HepG2 (cell line): ENCODE measurements around the gene VCP. TPM values are rescaled to one million over a fixed set of nuclear protein-coding genes. Genes with fewer than 3 reads are reported as not detected.

ENCODE experiments used
- CBFB ChIP-seq: sonication (generic); formaldehyde crosslinking; IDR thresholded peaks from 2 replicates; pipeline ENCODE4 v1.4.0; 2020; ENCODE audit warnings: missing genetic modification reagents
- CHD2 ChIP-seq: IDR thresholded peaks from 2 replicates; pipeline ENCODE4 v1.6.1; 2011; ENCODE audit warnings: low read depth, low read length, improper control_type of control experiment
- ETV5 ChIP-seq: IDR thresholded peaks from 2 replicates; pipeline ENCODE4 v1.6.1; 2018; ENCODE audit warnings: missing biosample characterization, missing genetic modification reagents, inconsistent platforms, borderline replicate concordance
- GATAD2A ChIP-seq: IDR thresholded peaks from 2 replicates; pipeline ENCODE4 v1.6.1; 2016
- MATR3 ChIP-seq: sonication (generic); formaldehyde crosslinking; IDR thresholded peaks from 2 replicates; pipeline ENCODE4 v1.4.0; 2020; ENCODE audit warnings: missing genetic modification reagents
- PHF21A ChIP-seq: sonication (generic); formaldehyde crosslinking; IDR thresholded peaks from 2 replicates; pipeline ENCODE4 v1.5.0; 2020; ENCODE audit warnings: mild to moderate bottlenecking, missing genetic modification reagents
- PPARG ChIP-seq: conservative IDR thresholded peaks from 2 replicates; pipeline ENCODE4 v1.6.1; 2016; ENCODE audit warnings: missing biosample characterization, missing genetic modification reagents
- RFX5 ChIP-seq: IDR thresholded peaks from 2 replicates; pipeline ENCODE4 v1.6.1; 2011; ENCODE audit warnings: low read depth, low read length, improper control_type of control experiment
- SOX13 ChIP-seq, 3 experiments: fragments of 450-650 bp in 1 of 3; sonication (generic) in 1 of 3; formaldehyde crosslinking in 1 of 3; IDR thresholded peaks in 2 of 3; conservative IDR thresholded peaks in 1 of 3; 2 replicates each; pipeline versions ENCODE4 v1.5.0 to v1.6.1; 2016 to 2020; ENCODE audit warnings: antibody characterized with exemption in 1 of 3, mild to moderate bottlenecking in 1 of 3, missing compliant biosample characterization in 1 of 3, missing genetic modification reagents in 1 of 3, moderate library complexity in 1 of 3
- TARDBP ChIP-seq: sonication (generic); formaldehyde crosslinking; IDR thresholded peaks from 2 replicates; pipeline ENCODE4 v1.8.0; 2022; ENCODE audit warnings: mild to moderate bottlenecking, missing genetic modification reagents
- YY1 ChIP-seq: IDR thresholded peaks from 2 replicates; pipeline ENCODE4 v1.6.1; 2011; ENCODE audit warnings: low read length, low read depth, moderate library complexity, mild to moderate bottlenecking; ENCODE audit not compliant: insufficient read depth, insufficient replicate concordance
- ZBTB7A ChIP-seq: sonication (generic); formaldehyde crosslinking; IDR thresholded peaks from 2 replicates; pipeline ENCODE4 v1.8.0; 2022; ENCODE audit warnings: mild to moderate bottlenecking, missing genetic modification reagents
- ZBTB7B ChIP-seq: sonication (generic); formaldehyde crosslinking; IDR thresholded peaks from 2 replicates; pipeline ENCODE4 v1.4.0; 2020; ENCODE audit warnings: missing genetic modification reagents
- ZBTB8A ChIP-seq: sonication (generic); formaldehyde crosslinking; IDR thresholded peaks from 2 replicates; pipeline ENCODE4 v1.4.0; 2020; ENCODE audit warnings: mild to moderate bottlenecking, low read depth, missing genetic modification reagents, borderline replicate concordance
- ZMYM2 ChIP-seq: sonication (generic); formaldehyde crosslinking; IDR thresholded peaks from 2 replicates; pipeline ENCODE4 v1.8.0; 2022; ENCODE audit warnings: mild to moderate bottlenecking, missing genetic modification reagents
- ZNF24 ChIP-seq: fragments of 450-650 bp; IDR thresholded peaks from 2 replicates; pipeline ENCODE4 v1.6.1; 2017; ENCODE audit warnings: antibody characterized with exemption, mild to moderate bottlenecking
- ZNF44 ChIP-seq: sonication (generic); formaldehyde crosslinking; IDR thresholded peaks from 2 replicates; pipeline ENCODE4 v1.5.1; 2020; ENCODE audit warnings: mild to moderate bottlenecking, missing genetic modification reagents
- ZNF644 ChIP-seq: IDR thresholded peaks from 2 replicates; pipeline ENCODE4 v1.6.1; 2016; ENCODE audit warnings: low read depth
- ZNF777 ChIP-seq: sonication (generic); formaldehyde crosslinking; IDR thresholded peaks from 2 replicates; pipeline ENCODE4 v1.4.0; 2020; ENCODE audit warnings: missing genetic modification reagents
- ZNF788 ChIP-seq: sonication (generic); formaldehyde crosslinking; IDR thresholded peaks from 2 replicates; pipeline ENCODE4 v1.5.0; 2020; ENCODE audit warnings: mild to moderate bottlenecking, missing genetic modification reagents, borderline replicate concordance
- ZNF839 ChIP-seq: sonication (generic); formaldehyde crosslinking; IDR thresholded peaks from 2 replicates; pipeline ENCODE4 v1.4.0; 2020; ENCODE audit warnings: missing genetic modification reagents, mild to moderate bottlenecking, borderline replicate concordance
- ZSCAN29 ChIP-seq: sonication (generic); formaldehyde crosslinking; conservative IDR thresholded peaks from 2 replicates; pipeline ENCODE4 v1.4.0; 2020; ENCODE audit warnings: mild to moderate bottlenecking, missing genetic modification reagents
- polyA plus RNA-seq, 8 experiments: library from polyadenylated mRNA; depleted of rRNA in 3 of 8; stranded (reverse) in 7 of 8; unstranded in 1 of 8; fragments of >200 nt; fragmentation: Illumina TruSeq in 4 of 8; extraction: Trizol in 4 of 8; gene quantifications; 2 replicates each; pipeline versions ENCODE4 v1.2.1 to v1.2.3, GENCODE V29; 2011 to 2016; ENCODE audit warnings: low read depth in 4 of 8, missing spikeins in 1 of 8, mixed read lengths in 1 of 8; ENCODE audit not compliant: insufficient read depth in 1 of 8
- total RNA-seq, 5 experiments: library from RNA; depleted of rRNA; stranded (reverse); fragments of >200 nt; fragmentation: Illumina TruSeq; extraction: Trizol; gene quantifications; 2 replicates each; pipeline ENCODE4 v1.2.3, GENCODE V29; 2016; ENCODE audit warnings: low read depth in 1 of 5
- TF ChIP-seq, protein P1 (sequence below): sonication (generic); formaldehyde crosslinking; IDR thresholded peaks from 2 replicates; pipeline ENCODE4 v1.5.0; 2020; ENCODE audit warnings: mild to moderate bottlenecking, missing genetic modification reagents
- TF ChIP-seq, protein P2 (sequence below): sonication (generic); formaldehyde crosslinking; IDR thresholded peaks from 2 replicates; pipeline ENCODE4 v1.5.1; 2020; ENCODE audit warnings: missing genetic modification reagents, mild to moderate bottlenecking, borderline replicate concordance
- TF ChIP-seq, protein P3 (sequence below): fragments of 450-650 bp; IDR thresholded peaks from 2 replicates; pipeline ENCODE4 v1.6.1; 2017

Gene VCP
- total and polyA plus RNA-seq, 2 of the 13 experiments (the other 11 are each of a cell fraction or from before 2014, with no cell fraction given): 143 to 391 TPM

DNA sequence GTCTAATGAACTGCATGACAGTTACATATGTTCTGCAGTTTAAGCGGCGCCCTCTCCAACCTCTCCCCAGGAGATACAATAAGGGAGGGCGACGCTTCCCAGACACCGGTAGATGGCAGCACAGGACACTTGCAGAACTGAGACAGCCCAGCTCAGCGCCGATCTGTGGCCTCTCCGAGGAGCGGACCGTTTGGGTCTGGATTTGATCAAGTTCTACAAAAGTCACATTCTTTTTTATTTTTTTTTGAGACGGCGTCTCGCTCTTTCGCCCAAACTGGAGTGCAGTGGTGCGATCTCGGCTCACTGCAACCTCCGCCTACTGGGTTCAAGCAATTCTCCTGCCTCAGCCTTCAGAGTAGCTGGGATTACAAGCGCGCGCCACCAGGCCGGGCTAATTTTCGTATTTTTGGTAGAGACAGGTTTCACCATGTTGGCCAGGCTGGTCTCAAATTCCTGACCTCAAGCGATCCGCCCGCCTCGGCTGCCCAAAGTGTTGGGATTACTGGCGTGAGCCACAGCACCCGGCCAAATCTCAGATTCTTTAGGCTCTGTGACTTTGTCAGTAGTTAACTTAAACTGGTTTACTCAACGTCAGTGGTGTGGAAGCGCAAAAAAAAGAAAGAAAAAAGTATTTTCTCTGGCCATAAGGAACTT is 44.6 kb upstream of the VCP start (continued):
- TF ChIP-seq, protein P1, sequence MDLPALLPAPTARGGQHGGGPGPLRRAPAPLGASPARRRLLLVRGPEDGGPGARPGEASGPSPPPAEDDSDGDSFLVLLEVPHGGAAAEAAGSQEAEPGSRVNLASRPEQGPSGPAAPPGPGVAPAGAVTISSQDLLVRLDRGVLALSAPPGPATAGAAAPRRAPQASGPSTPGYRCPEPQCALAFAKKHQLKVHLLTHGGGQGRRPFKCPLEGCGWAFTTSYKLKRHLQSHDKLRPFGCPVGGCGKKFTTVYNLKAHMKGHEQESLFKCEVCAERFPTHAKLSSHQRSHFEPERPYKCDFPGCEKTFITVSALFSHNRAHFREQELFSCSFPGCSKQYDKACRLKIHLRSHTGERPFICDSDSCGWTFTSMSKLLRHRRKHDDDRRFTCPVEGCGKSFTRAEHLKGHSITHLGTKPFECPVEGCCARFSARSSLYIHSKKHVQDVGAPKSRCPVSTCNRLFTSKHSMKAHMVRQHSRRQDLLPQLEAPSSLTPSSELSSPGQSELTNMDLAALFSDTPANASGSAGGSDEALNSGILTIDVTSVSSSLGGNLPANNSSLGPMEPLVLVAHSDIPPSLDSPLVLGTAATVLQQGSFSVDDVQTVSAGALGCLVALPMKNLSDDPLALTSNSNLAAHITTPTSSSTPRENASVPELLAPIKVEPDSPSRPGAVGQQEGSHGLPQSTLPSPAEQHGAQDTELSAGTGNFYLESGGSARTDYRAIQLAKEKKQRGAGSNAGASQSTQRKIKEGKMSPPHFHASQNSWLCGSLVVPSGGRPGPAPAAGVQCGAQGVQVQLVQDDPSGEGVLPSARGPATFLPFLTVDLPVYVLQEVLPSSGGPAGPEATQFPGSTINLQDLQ (CRISPR knock-in tag): no peak
- TF ChIP-seq SOX13 (IDR thresholded peaks at IDR 0.05): no peak
- TF ChIP-seq SOX13 (CRISPR knock-in tag; conservative IDR thresholded peaks at IDR 0.05 in 1 of 2, IDR thresholded peaks at IDR 0.05 in 1 of 2): peak in 1 of 2 experiments; percentile 22; a peak in 1 of 4 replicates
- TF ChIP-seq ZSCAN29: peak; percentile 86; the same call in 1 of the 2 replicates
- 0 out of 2 replicates have a peak, but pooled peaks have one; percentile 51 for TF ChIP-seq ZNF44 (CRISPR knock-in tag)
- TF ChIP-seq ZNF788 (CRISPR knock-in tag): 0 out of 2 replicates have a peak, but pooled peaks have one; percentile 25
- TF ChIP-seq ZBTB7B (CRISPR knock-in tag): no peak
- TF ChIP-seq ZNF839 (CRISPR knock-in tag): no peak
- TF ChIP-seq RFX5: no peak
- TF ChIP-seq ZBTB8A (CRISPR knock-in tag): 0 out of 2 replicates have a peak, but pooled peaks have one; percentile 46
- no peak for TF ChIP-seq CHD2
- TF ChIP-seq ZNF644 (CRISPR knock-in tag): no peak
- TF ChIP-seq, protein P2, sequence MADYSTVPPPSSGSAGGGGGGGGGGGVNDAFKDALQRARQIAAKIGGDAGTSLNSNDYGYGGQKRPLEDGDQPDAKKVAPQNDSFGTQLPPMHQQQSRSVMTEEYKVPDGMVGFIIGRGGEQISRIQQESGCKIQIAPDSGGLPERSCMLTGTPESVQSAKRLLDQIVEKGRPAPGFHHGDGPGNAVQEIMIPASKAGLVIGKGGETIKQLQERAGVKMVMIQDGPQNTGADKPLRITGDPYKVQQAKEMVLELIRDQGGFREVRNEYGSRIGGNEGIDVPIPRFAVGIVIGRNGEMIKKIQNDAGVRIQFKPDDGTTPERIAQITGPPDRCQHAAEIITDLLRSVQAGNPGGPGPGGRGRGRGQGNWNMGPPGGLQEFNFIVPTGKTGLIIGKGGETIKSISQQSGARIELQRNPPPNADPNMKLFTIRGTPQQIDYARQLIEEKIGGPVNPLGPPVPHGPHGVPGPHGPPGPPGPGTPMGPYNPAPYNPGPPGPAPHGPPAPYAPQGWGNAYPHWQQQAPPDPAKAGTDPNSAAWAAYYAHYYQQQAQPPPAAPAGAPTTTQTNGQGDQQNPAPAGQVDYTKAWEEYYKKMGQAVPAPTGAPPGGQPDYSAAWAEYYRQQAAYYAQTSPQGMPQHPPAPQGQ (CRISPR knock-in tag): no peak
- TF ChIP-seq, protein P3, sequence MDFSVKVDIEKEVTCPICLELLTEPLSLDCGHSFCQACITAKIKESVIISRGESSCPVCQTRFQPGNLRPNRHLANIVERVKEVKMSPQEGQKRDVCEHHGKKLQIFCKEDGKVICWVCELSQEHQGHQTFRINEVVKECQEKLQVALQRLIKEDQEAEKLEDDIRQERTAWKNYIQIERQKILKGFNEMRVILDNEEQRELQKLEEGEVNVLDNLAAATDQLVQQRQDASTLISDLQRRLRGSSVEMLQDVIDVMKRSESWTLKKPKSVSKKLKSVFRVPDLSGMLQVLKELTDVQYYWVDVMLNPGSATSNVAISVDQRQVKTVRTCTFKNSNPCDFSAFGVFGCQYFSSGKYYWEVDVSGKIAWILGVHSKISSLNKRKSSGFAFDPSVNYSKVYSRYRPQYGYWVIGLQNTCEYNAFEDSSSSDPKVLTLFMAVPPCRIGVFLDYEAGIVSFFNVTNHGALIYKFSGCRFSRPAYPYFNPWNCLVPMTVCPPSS: no peak
- peak; percentile 61; the same call in 1 of the 2 replicates for TF ChIP-seq PHF21A (CRISPR knock-in tag)
- no peak for TF ChIP-seq ZBTB7A (CRISPR knock-in tag)
- TF ChIP-seq MATR3 (CRISPR knock-in tag): no peak
- TF ChIP-seq PPARG (CRISPR knock-in tag): 0 out of 2 replicates have a peak, but pooled peaks have one; percentile 35
- no peak for TF ChIP-seq YY1
- TF ChIP-seq ZMYM2 (CRISPR knock-in tag): 0 out of 2 replicates have a peak, but pooled peaks have one; percentile 48
- TF ChIP-seq CBFB (CRISPR knock-in tag): no peak
- TF ChIP-seq TARDBP (CRISPR knock-in tag): 0 out of 2 replicates have a peak, but pooled peaks have one; percentile 25
- TF ChIP-seq ZNF777 (CRISPR knock-in tag): peak; percentile 33; the same call in 1 of the 2 replicates
- TF ChIP-seq ZNF24: no peak
- TF ChIP-seq GATAD2A (CRISPR knock-in tag): peak; percentile 51
- 0 out of 2 replicates have a peak, but pooled peaks have one; percentile 14 for TF ChIP-seq ETV5
